B cell (primary cell): ENCODE measurements around the gene PCSK6. TPM values are rescaled to one million over a fixed set of nuclear protein-coding genes. Genes with fewer than 3 reads are reported as not detected.

Experiments used
- ATAC-seq: fragments of 200-7000 bp; cut with Tn5 transposase; one replicate; pipeline ENCODE4 v1.10.0; 2021; ENCODE audit warnings: low read depth, mild to moderate bottlenecking, moderate number of reproducible peaks, moderate library complexity
- CTCF ChIA-PET: fragments of 350-600 bp; sonication (Branson Sonifier 250); formaldehyde crosslinking; loops from one replicate; lab custom pipeline; 2021; ENCODE audit warnings: antibody characterized with exemption, inconsistent platforms; lab: Charles Lee
- POLR2A ChIA-PET: fragments of 350-600 bp; sonication (Branson Sonifier 250); formaldehyde crosslinking; loops from one replicate; lab custom pipeline; 2021; ENCODE audit warnings: antibody characterized with exemption; lab: Charles Lee
- DNase-seq: peaks from one replicate; pipeline ENCODE4 v3.0.0; 2013
- H2AFZ ChIP-seq: 2 replicates; pipeline ENCODE4 v1.6.1; 2012; ENCODE audit warnings: mild to moderate bottlenecking, low read depth, low read length; ENCODE audit not compliant: insufficient read depth, poor library complexity, severe bottlenecking
- H3K27ac ChIP-seq, 2 donors: 1 replicate in 1 of 2; 2 replicates in 1 of 2; pipeline ENCODE4 v1.5.1; 2012 to 2013; ENCODE audit warnings: low read length in 2 of 2, mild to moderate bottlenecking in 2 of 2, moderate library complexity in 1 of 2
- H3K27me3 ChIP-seq, 4 experiments: fragments of 200-600 bp in 1 of 4; sonication (generic) in 1 of 4; replicated peaks in 1 of 4; 1 replicate in 2 of 4; 2 replicates in 2 of 4; pipeline versions ENCODE4 v1.6.1 to v1.7.0; 2013 to 2016; ENCODE audit warnings: low read length in 3 of 4, mild to moderate bottlenecking in 2 of 4, mixed read lengths in 1 of 4, moderate library complexity in 1 of 4; ENCODE audit not compliant: insufficient read depth in 4 of 4, control insufficient read depth in 3 of 4; ENCODE audit errors: control extremely low read depth in 1 of 4
- H3K36me3 ChIP-seq, 2 experiments: replicated peaks in 1 of 2; 1 replicate in 1 of 2; 2 replicates in 1 of 2; pipeline versions ENCODE4 v1.6.1 to v1.7.1; 2013; ENCODE audit warnings: low read length in 1 of 2; ENCODE audit not compliant: insufficient read depth in 2 of 2, control insufficient read depth in 1 of 2; ENCODE audit errors: control extremely low read depth in 1 of 2, extremely low read depth in 1 of 2
- H3K4me1 ChIP-seq, 2 donors: fragments of 200-600 bp in 1 of 2; sonication (generic) in 1 of 2; 1 replicate in 1 of 2; 2 replicates in 1 of 2; pipeline versions ENCODE4 v1.5.1 to v1.6.1; 2013 to 2017; ENCODE audit warnings: low read length in 2 of 2; ENCODE audit not compliant: control insufficient read depth in 2 of 2, insufficient read depth in 2 of 2
- H3K4me2 ChIP-seq: replicated peaks from 2 replicates; pipeline ENCODE3; 2012; ENCODE audit warnings: mild to moderate bottlenecking, low read depth, low read length; ENCODE audit not compliant: poor library complexity, severe bottlenecking
- H3K4me3 ChIP-seq, 5 experiments: fragments of 200-600 bp in 1 of 5; sonication (generic) in 1 of 5; 1 replicate in 3 of 5; 2 replicates in 2 of 5; pipeline versions ENCODE4 v1.5.1 to v1.7.0; 2011 to 2016; ENCODE audit warnings: low read length in 4 of 5, mild to moderate bottlenecking in 4 of 5, low read depth in 2 of 5, control low read depth in 1 of 5, moderate library complexity in 1 of 5; ENCODE audit not compliant: insufficient read depth in 1 of 5; ENCODE audit errors: control extremely low read depth in 1 of 5, extremely low read depth in 1 of 5
- H3K79me2 ChIP-seq: fragments of 200-600 bp; sonication (generic); one replicate; pipeline ENCODE4 v1.6.0; 2016; ENCODE audit warnings: low read length; ENCODE audit not compliant: control insufficient read depth, insufficient read depth
- H3K9ac ChIP-seq: fragments of 200-600 bp; sonication (generic); 2 replicates; pipeline ENCODE4 v1.6.1; 2017; ENCODE audit warnings: mild to moderate bottlenecking, low read length, moderate library complexity
- H3K9me3 ChIP-seq, 3 donors: one replicate each; pipeline versions ENCODE4 v1.6.1 to v1.7.1; 2013; ENCODE audit warnings: low read length in 2 of 3; ENCODE audit not compliant: control insufficient read depth in 2 of 3, insufficient read depth in 1 of 3; ENCODE audit errors: control extremely low read depth in 1 of 3
- H4K20me1 ChIP-seq: 2 replicates; pipeline ENCODE4 v1.6.0; 2012; ENCODE audit warnings: mild to moderate bottlenecking, low read length; ENCODE audit not compliant: insufficient read depth, control insufficient read depth, poor library complexity, severe bottlenecking
- H3K27ac Mint-ChIP-seq: one replicate; pipeline ENCODE4 v1.8.0; 2021; ENCODE audit warnings: mixed read lengths
- H3K27me3 Mint-ChIP-seq: one replicate; pipeline ENCODE4 v1.8.0; 2021; ENCODE audit warnings: mixed read lengths
- H3K4me1 Mint-ChIP-seq: one replicate; pipeline ENCODE4 v1.8.0; 2021; ENCODE audit warnings: mixed read lengths
- H3K4me3 Mint-ChIP-seq: one replicate; pipeline ENCODE4 v1.8.0; 2021; ENCODE audit warnings: mixed read lengths
- H3K9me3 Mint-ChIP-seq: one replicate; pipeline ENCODE4 v1.8.0; 2022; ENCODE audit warnings: mixed read lengths; ENCODE audit not compliant: insufficient read depth
- EZH2 ChIP-seq: IDR thresholded peaks from 2 replicates; pipeline ENCODE4 v1.6.1; 2012; ENCODE audit warnings: borderline replicate concordance, low read depth, mild to moderate bottlenecking, moderate library complexity, low read length; ENCODE audit not compliant: insufficient read depth, poor library complexity, severe bottlenecking
- WGBS: methylation state at CpG from one replicate; pipeline ENCODE4 v1.1.5; 2013; ENCODE audit warnings: missing lambda C conversion rate; ENCODE audit not compliant: insufficient coverage; 5-methylcytosine and 5-hydroxymethylcytosine counted together
- intact Hi-C: fragments of 100-400 bp; cut with micrococcal nuclease; formaldehyde crosslinking; loops from one replicate; pipeline ENCODE4 v1.10.0; 2022
- polyA plus RNA-seq: library from polyadenylated mRNA; depleted of rRNA; stranded (reverse); fragments of >200 nt; gene quantifications from 2 replicates; pipeline ENCODE4 v1.2.3, GENCODE V29; 2012
- total RNA-seq, 2 donors: library from RNA; stranded (reverse); fragments of 120-200 nt in 1 of 2; gene quantifications; 1 replicate in 1 of 2; 2 replicates in 1 of 2; pipeline versions ENCODE4 v1.2.3 to v1.2.4, GENCODE V29; 2013 to 2022
- TF ChIP-seq, protein P1 (sequence below): fragments of 200-600 bp; IDR thresholded peaks from one replicate; pipeline ENCODE4 v1.8.0; 2022; ENCODE audit warnings: antibody characterized with exemption, mild to moderate bottlenecking

PCSK6 gene
- total and polyA plus RNA-seq, 2 donors (not counting 1 experiment from before 2014, with no cell fraction given), result 0.66 to 1.6 TPM

DNA sequence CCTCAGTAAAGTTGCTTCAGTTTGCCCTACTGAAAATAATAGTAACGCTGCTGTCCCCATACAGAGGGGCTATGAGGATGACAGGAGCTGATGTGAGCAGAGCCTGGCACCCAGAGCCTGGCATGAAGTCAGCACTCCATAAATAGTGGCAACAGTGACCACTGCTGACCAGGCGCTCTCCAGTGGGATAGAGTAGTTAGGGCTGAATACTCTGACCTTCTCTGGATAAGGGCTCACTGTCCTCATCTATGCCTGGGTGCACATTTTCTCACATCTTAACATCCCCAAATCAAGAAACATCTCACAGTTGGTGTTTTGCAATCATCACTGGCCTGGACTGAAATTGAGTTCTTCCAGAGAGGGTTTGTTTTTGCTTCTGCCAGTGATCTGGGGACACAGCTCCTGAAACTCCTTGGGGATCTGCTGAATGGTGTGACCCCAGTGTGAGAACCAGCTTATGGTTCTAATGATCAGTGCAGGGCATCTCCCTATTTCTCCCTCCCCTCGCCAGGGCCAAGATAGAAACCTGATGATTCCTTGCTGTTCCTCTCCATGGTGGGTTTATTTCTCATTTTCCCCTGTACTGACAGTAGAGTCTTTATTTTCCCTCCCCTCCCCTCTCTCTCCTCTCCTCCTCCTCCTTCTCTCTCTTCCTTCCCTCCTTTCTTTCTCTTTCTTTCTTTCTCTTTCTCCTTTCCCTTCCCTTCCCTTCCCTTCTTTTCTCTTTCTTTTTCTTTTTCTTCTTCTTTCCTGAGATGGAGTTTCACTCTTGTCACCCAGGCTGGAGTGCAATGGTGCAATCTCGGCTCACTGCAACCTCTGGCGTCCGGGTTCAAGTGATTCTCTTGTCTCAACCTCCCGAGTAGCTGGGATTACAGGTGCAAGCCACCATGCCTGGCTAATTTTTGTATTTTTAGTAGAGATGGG is 3.5 kb upstream of the PCSK6 start:
- H3K79me2 ChIP-seq, result no peaks in the 10 kb centered on the region
- no peaks in the 10 kb centered on the region for H3K9me3 Mint-ChIP-seq
- peaks cover 0 to 6% (median 0%) of the 10 kb centered on the region in 3 donors for H3K9me3 ChIP-seq
- WGBS, result 100% methylated on average over 1 of the region's 7 CpGs
- no peak overlapping the region for H2AFZ ChIP-seq
- no peak overlapping the region for H3K4me3 Mint-ChIP-seq
- intact Hi-C loops, result no loop called here
- no peak overlapping the region for H3K27ac ChIP-seq
- no peak for TF ChIP-seq EZH2
- TF ChIP-seq, protein P1, sequence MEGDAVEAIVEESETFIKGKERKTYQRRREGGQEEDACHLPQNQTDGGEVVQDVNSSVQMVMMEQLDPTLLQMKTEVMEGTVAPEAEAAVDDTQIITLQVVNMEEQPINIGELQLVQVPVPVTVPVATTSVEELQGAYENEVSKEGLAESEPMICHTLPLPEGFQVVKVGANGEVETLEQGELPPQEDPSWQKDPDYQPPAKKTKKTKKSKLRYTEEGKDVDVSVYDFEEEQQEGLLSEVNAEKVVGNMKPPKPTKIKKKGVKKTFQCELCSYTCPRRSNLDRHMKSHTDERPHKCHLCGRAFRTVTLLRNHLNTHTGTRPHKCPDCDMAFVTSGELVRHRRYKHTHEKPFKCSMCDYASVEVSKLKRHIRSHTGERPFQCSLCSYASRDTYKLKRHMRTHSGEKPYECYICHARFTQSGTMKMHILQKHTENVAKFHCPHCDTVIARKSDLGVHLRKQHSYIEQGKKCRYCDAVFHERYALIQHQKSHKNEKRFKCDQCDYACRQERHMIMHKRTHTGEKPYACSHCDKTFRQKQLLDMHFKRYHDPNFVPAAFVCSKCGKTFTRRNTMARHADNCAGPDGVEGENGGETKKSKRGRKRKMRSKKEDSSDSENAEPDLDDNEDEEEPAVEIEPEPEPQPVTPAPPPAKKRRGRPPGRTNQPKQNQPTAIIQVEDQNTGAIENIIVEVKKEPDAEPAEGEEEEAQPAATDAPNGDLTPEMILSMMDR, result no peak
- no peaks in the 10 kb centered on the region for H4K20me1 ChIP-seq
- peaks cover 5 to 9% of the 10 kb centered on the region in 2 donors for H3K4me1 ChIP-seq
- ChIA-PET CTCF (no interaction called here), POLR2A (no interaction called here)
- H3K27me3 Mint-ChIP-seq, result peaks cover 68% of the 10 kb centered on the region
- peaks cover 0 to 45% (median 5%) of the 10 kb centered on the region in 4 experiments for H3K27me3 ChIP-seq
- no peak overlapping the region for H3K27ac Mint-ChIP-seq
- ATAC-seq, result no peak
- no peak overlapping the region for H3K4me3 ChIP-seq
- DNase-seq, result no peak
- no peaks in the 10 kb centered on the region for H3K36me3 ChIP-seq
- no peak overlapping the region for H3K4me2 ChIP-seq
- H3K4me1 Mint-ChIP-seq, result peaks cover 23% of the 10 kb centered on the region
- H3K9ac ChIP-seq, result no peak overlapping the region
